H1 (cell line): ENCODE results near the gene TMEM236. TPM values are rescaled to one million over a fixed set of nuclear protein-coding genes. Genes with fewer than 3 reads are reported as not detected.

ENCODE experiments used
- CTCF ChIA-PET: fragments of 300-600 bp; sonication (Branson Sonifier 250); formaldehyde crosslinking; loops from one replicate; lab custom pipeline; 2021; ENCODE audit not compliant: partially characterized antibody; lab: Charles Lee
- POLR2A ChIA-PET: fragments of 300-600 bp; sonication (Branson Sonifier 250); formaldehyde crosslinking; loops from one replicate; lab custom pipeline; 2021; ENCODE audit warnings: inconsistent platforms; ENCODE audit not compliant: partially characterized antibody; lab: Charles Lee
- DNase-seq, 2 experiments: peaks; one replicate each; pipeline versions ENCODE4 v3.0.0 to v3.0.0-alpha.2; 2010 to 2022; ENCODE audit warnings: low spot score in 2 of 2, low read depth in 1 of 2, mixed read lengths in 1 of 2
- FAIRE-seq: peaks from 2 replicates; lab custom pipeline; 2011; peaks lifted over from hg19 to GRCh38; lab: Jason Lieb, UNC
- H2AFZ ChIP-seq: 2 replicates; pipeline ENCODE4 v1.8.1; 2012; ENCODE audit warnings: low read length, inconsistent platforms
- H2AK5ac ChIP-seq: 2 replicates; pipeline ENCODE4 v1.6.1; 2013; ENCODE audit warnings: low read depth, low read length
- H2BK120ac ChIP-seq: replicated peaks from 2 replicates; pipeline ENCODE3; 2013; ENCODE audit warnings: low read depth, low read length, inconsistent platforms
- H2BK12ac ChIP-seq: 2 replicates; pipeline ENCODE4 v1.6.1; 2013; ENCODE audit warnings: low read depth, low read length
- H2BK15ac ChIP-seq: 2 replicates; pipeline ENCODE4 v1.6.1; 2013; ENCODE audit warnings: low read length
- H2BK20ac ChIP-seq: 2 replicates; pipeline ENCODE4 v1.6.1; 2013; ENCODE audit warnings: low read length
- H2BK5ac ChIP-seq: 2 replicates; pipeline ENCODE4 v1.6.1; 2013; ENCODE audit warnings: low read depth, low read length
- H3K14ac ChIP-seq: 2 replicates; pipeline ENCODE4 v1.6.1; 2013; ENCODE audit warnings: inconsistent platforms; ENCODE audit not compliant: insufficient read length
- H3K18ac ChIP-seq: 2 replicates; pipeline ENCODE4 v1.6.1; 2013; ENCODE audit warnings: low read length; ENCODE audit errors: extremely low read depth
- H3K23ac ChIP-seq: 2 replicates; pipeline ENCODE4 v1.6.1; 2013; ENCODE audit warnings: inconsistent platforms; ENCODE audit not compliant: insufficient read length
- H3K23me2 ChIP-seq: 2 replicates; pipeline ENCODE4 v1.6.1; 2013; ENCODE audit warnings: low read depth, low read length
- H3K27ac ChIP-seq: 2 replicates; pipeline ENCODE4 v1.6.1; 2011; ENCODE audit warnings: low read depth, low read length, inconsistent platforms
- H3K27me3 ChIP-seq, 4 experiments: replicated peaks in 1 of 4; 1 replicate in 1 of 4; 2 replicates in 3 of 4; pipeline versions ENCODE4 v1.6.1 to v1.8.1; 2011 to 2013; ENCODE audit warnings: low read length in 3 of 4, mild to moderate bottlenecking in 3 of 4, inconsistent platforms in 2 of 4, mixed read lengths in 2 of 4, moderate library complexity in 1 of 4; ENCODE audit not compliant: control insufficient read depth in 3 of 4, insufficient read depth in 3 of 4; ENCODE audit errors: extremely low read depth in 1 of 4
- H3K36me3 ChIP-seq, 4 experiments: 2 replicates each; pipeline versions ENCODE4 v1.6.1 to v1.8.1; 2011 to 2013; ENCODE audit warnings: mild to moderate bottlenecking in 4 of 4, low read length in 3 of 4, moderate library complexity in 2 of 4, control low read depth in 1 of 4, inconsistent platforms in 1 of 4; ENCODE audit not compliant: insufficient read depth in 4 of 4, control insufficient read depth in 2 of 4
- H3K4ac ChIP-seq: replicated peaks from 2 replicates; pipeline ENCODE3; 2013; ENCODE audit warnings: low read length, low read depth, mixed read lengths, inconsistent platforms; ENCODE audit not compliant: insufficient read length
- H3K4me1 ChIP-seq, 4 experiments: replicated peaks in 1 of 4; 1 replicate in 1 of 4; 2 replicates in 3 of 4; pipeline versions ENCODE4 v1.6.1 to v1.8.1; 2011 to 2013; ENCODE audit warnings: low read length in 3 of 4, inconsistent platforms in 2 of 4, mixed read lengths in 1 of 4; ENCODE audit not compliant: insufficient read depth in 4 of 4, control insufficient read depth in 3 of 4
- H3K4me2 ChIP-seq, 2 experiments: 2 replicates each; pipeline versions ENCODE4 v1.6.1 to v1.8.1; 2011 to 2013; ENCODE audit warnings: low read depth in 2 of 2, low read length in 2 of 2, control low read depth in 1 of 2, inconsistent platforms in 1 of 2, mild to moderate bottlenecking in 1 of 2; ENCODE audit not compliant: insufficient read depth in 1 of 2
- H3K4me3 ChIP-seq, 4 experiments: fragments of 200-600, 300-600 bp in 1 of 4; sonication (generic), shearing (Covaris generic), sonication (Bioruptor Twin) in 1 of 4; 2 replicates each; pipeline versions ENCODE4 v1.5.1 to v1.8.1; 2011 to 2016; ENCODE audit warnings: low read length in 4 of 4, low read depth in 3 of 4, control low read depth in 2 of 4, inconsistent platforms in 2 of 4, mild to moderate bottlenecking in 2 of 4, mixed read lengths in 1 of 4, moderate library complexity in 1 of 4; ENCODE audit not compliant: insufficient read depth in 2 of 4; ENCODE audit errors: extremely low read depth in 1 of 4
- H3K56ac ChIP-seq: replicated peaks from 2 replicates; pipeline ENCODE3; 2013; ENCODE audit warnings: low read depth, mild to moderate bottlenecking, mixed read lengths, low read length, inconsistent platforms; ENCODE audit not compliant: insufficient read length
- H3K79me1 ChIP-seq: 2 replicates; pipeline ENCODE4 v1.6.1; 2013; ENCODE audit warnings: low read depth, low read length, control low read depth
- H3K79me2 ChIP-seq, 2 experiments: 2 replicates each; pipeline versions ENCODE4 v1.6.1 to v1.8.1; 2012 to 2013; ENCODE audit warnings: low read length in 2 of 2, mild to moderate bottlenecking in 2 of 2, inconsistent platforms in 1 of 2; ENCODE audit not compliant: insufficient read depth in 2 of 2, control insufficient read depth in 1 of 2
- H3K9ac ChIP-seq, 4 experiments: replicated peaks in 1 of 4; 1 replicate in 1 of 4; 2 replicates in 3 of 4; pipeline versions ENCODE4 v1.6.1 to v1.8.1; 2011 to 2013; ENCODE audit warnings: low read depth in 3 of 4, low read length in 3 of 4, control low read depth in 2 of 4, mild to moderate bottlenecking in 2 of 4, moderate library complexity in 2 of 4, inconsistent platforms in 1 of 4; ENCODE audit errors: extremely low read depth in 1 of 4
- H3K9me3 ChIP-seq, 2 experiments: 2 replicates each; pipeline versions ENCODE4 v1.6.1 to v1.8.1; 2012 to 2013; ENCODE audit warnings: mild to moderate bottlenecking in 2 of 2, moderate library complexity in 2 of 2, control low read depth in 1 of 2, inconsistent platforms in 1 of 2, low read depth in 1 of 2, low read length in 1 of 2, mixed read lengths in 1 of 2; ENCODE audit not compliant: insufficient read depth in 2 of 2
- H4K20me1 ChIP-seq, 2 experiments: replicated peaks in 1 of 2; 2 replicates each; pipeline versions ENCODE3 to v1.8.1; 2011 to 2013; ENCODE audit warnings: inconsistent platforms in 2 of 2, low read length in 2 of 2, mild to moderate bottlenecking in 1 of 2; ENCODE audit not compliant: insufficient read depth in 2 of 2, control insufficient read depth in 1 of 2
- H4K5ac ChIP-seq: 2 replicates; pipeline ENCODE4 v1.6.1; 2013; ENCODE audit warnings: low read length, low read depth, mixed read lengths, inconsistent platforms; ENCODE audit not compliant: insufficient read length
- H4K8ac ChIP-seq: 2 replicates; pipeline ENCODE4 v1.8.0; 2013; ENCODE audit warnings: mild to moderate bottlenecking, moderate library complexity, low read length, inconsistent platforms; ENCODE audit not compliant: insufficient read depth; ENCODE audit errors: extremely low read depth
- H4K91ac ChIP-seq: replicated peaks from 2 replicates; pipeline ENCODE3; 2013; ENCODE audit warnings: low read length, mixed read lengths, inconsistent platforms; ENCODE audit not compliant: insufficient read length
- BCL11A ChIP-seq, 2 experiments: IDR thresholded peaks; one replicate each; pipeline ENCODE4 v1.6.1; 2011; ENCODE audit warnings: low read depth in 2 of 2, low read length in 2 of 2, mild to moderate bottlenecking in 2 of 2
- CEBPB ChIP-seq: IDR thresholded peaks from 2 replicates; pipeline ENCODE4 v1.6.1; 2012; ENCODE audit warnings: low read depth, low read length
- CHD2 ChIP-seq: IDR thresholded peaks from 2 replicates; pipeline ENCODE4 v1.6.1; 2012; ENCODE audit warnings: low read length, improper control_type of control experiment
- KDM1A ChIP-seq: fragments of 200-600, 300-600 bp; sonication (generic); IDR thresholded peaks from 2 replicates; pipeline ENCODE4 v1.7.1; 2016; ENCODE audit warnings: mild to moderate bottlenecking, low read length, borderline replicate concordance
- NRF1 ChIP-seq: IDR thresholded peaks from 2 replicates; pipeline ENCODE4 v1.6.1; 2011; ENCODE audit warnings: mild to moderate bottlenecking, low read depth, low read length, improper control_type of control experiment
- POLR2A ChIP-seq, 2 experiments: IDR thresholded peaks; 1 replicate in 1 of 2; 2 replicates in 1 of 2; pipeline ENCODE4 v1.6.1; 2011; ENCODE audit warnings: low read depth in 2 of 2, low read length in 2 of 2, mild to moderate bottlenecking in 2 of 2; ENCODE audit errors: control extremely low read depth in 1 of 2
- POLR2AphosphoS5 ChIP-seq: IDR thresholded peaks from 2 replicates; pipeline ENCODE4 v1.6.1; 2011; ENCODE audit warnings: low read depth, low read length
- RFX5 ChIP-seq: IDR thresholded peaks from 2 replicates; pipeline ENCODE4 v1.6.1; 2011; ENCODE audit warnings: low read depth, low read length, improper control_type of control experiment, borderline replicate concordance
- RXRA ChIP-seq: IDR thresholded peaks from 2 replicates; pipeline ENCODE4 v1.6.1; 2011; ENCODE audit warnings: low read depth, mild to moderate bottlenecking, low read length, moderate library complexity; ENCODE audit not compliant: insufficient read depth
- SAP30 ChIP-seq: fragments of 300-600 bp; sonication (generic); IDR thresholded peaks from 2 replicates; pipeline ENCODE4 v1.7.1; 2012; ENCODE audit warnings: low read length, moderate library complexity, mild to moderate bottlenecking, inconsistent platforms; ENCODE audit not compliant: insufficient read depth, insufficient replicate concordance
- SRF ChIP-seq: IDR thresholded peaks from 2 replicates; pipeline ENCODE4 v1.6.1; 2011; ENCODE audit warnings: mild to moderate bottlenecking, low read depth, low read length, moderate library complexity
- SUZ12 ChIP-seq: fragments of 200-600 bp; sonication (generic); IDR thresholded peaks from 2 replicates; pipeline ENCODE4 v1.6.1; 2012; ENCODE audit warnings: mild to moderate bottlenecking, inconsistent platforms, low read length, moderate library complexity, mixed read lengths
- ZNF274 ChIP-seq: IDR thresholded peaks from 2 replicates; pipeline ENCODE4 v1.7.0; 2012; ENCODE audit warnings: low read length, borderline replicate concordance; ENCODE audit errors: extremely low read depth
- WGBS, 2 experiments: shearing (Covaris generic) in 1 of 2; methylation state at CpG; one replicate each; pipeline versions ENCODE4 v1.1.6 to v1.1.7; 2013 to 2015; ENCODE audit warnings: low lambda C conversion rate in 2 of 2, mixed read lengths in 2 of 2, inconsistent platforms in 1 of 2, low coverage in 1 of 2, missing lambda C conversion rate in 1 of 2; ENCODE audit not compliant: insufficient replicate concordance in 2 of 2, insufficient coverage in 1 of 2, insufficient read length in 1 of 2; ENCODE audit errors: extremely low coverage in 1 of 2, missing lambda C conversion rate in 1 of 2; 5-methylcytosine and 5-hydroxymethylcytosine counted together
- polyA plus RNA-seq, 7 experiments: library from polyadenylated mRNA; depleted of rRNA in 3 of 7; stranded (reverse) in 5 of 7; unstranded in 2 of 7; fragments of >200 nt in 5 of 7; fragments of 200-250 nt in 2 of 7; gene quantifications; 1 replicate in 5 of 7; 2 replicates in 1 of 7; 4 replicates in 1 of 7; pipeline versions ENCODE4 v1.2.1 to v1.2.3, GENCODE V29; 2011 to 2013; ENCODE audit warnings: missing spikeins in 2 of 7, mixed read lengths in 2 of 7
- total RNA-seq: library from RNA; stranded (reverse); fragmentation: NEBNext Ultra II Directional; extraction: Animal tissue kit (Norgen Biotek cat#: 25700); gene quantifications from 2 replicates; pipeline ENCODE4 v1.2.1, GENCODE V29; 2021
- TF ChIP-seq, protein P1 (sequence below): IDR thresholded peaks from 2 replicates; pipeline ENCODE4 v1.6.1; 2012; ENCODE audit warnings: inconsistent platforms

Gene TMEM236
- total and polyA plus RNA-seq, 2 of the 8 experiments (the other 6 are each of a cell fraction or from before 2014, with no cell fraction given) = 0.02 to 0.07 TPM

DNA sequence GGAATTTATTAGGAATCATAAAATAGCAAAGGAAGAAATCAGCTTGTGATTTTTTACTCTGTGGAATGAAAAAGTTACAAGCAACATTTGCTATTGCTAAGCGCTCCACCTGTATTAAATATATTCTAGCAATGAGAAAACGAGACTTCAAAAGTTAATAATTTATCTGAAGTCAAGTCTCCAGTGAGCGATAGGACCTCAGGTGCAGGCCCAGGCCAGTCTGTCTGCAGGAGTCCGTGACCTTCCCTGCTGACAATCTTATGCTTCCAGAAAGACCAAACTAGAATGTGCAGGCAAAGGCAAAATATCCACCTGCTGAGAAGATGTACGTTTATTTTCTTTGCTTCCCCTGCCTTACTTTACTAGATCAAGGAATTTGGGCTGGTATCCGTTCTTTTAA is 79.9 kb downstream of the TMEM236 start:
- no peak overlapping the region for H4K8ac ChIP-seq
- no peak overlapping the region for H2BK5ac ChIP-seq
- no peak overlapping the region for H3K4me2 ChIP-seq
- H2AFZ ChIP-seq = no peak overlapping the region
- CTCF ChIA-PET = interaction anchor here (1.3 kb wide), 1 partner anchor 79 kb away, joined by 4 read pairs; no protein-coding TSS in a partner anchor
- no peaks in the 10 kb centered on the region for H4K20me1 ChIP-seq
- no peaks in the 10 kb centered on the region for H3K27me3 ChIP-seq
- no peaks in the 10 kb centered on the region for H3K36me3 ChIP-seq
- no peak for DNase-seq
- no peak overlapping the region for H3K56ac ChIP-seq
- no peak overlapping the region for H3K4me3 ChIP-seq
- no peak overlapping the region for H2BK120ac ChIP-seq
- FAIRE-seq = no peak
- H2AK5ac ChIP-seq = no peak overlapping the region
- no peaks in the 10 kb centered on the region for H3K79me2 ChIP-seq
- POLR2A ChIA-PET = no interaction called here
- no peaks in the 10 kb centered on the region for H3K4me1 ChIP-seq
- no peaks in the 10 kb centered on the region for H3K9me3 ChIP-seq
- H3K18ac ChIP-seq = no peak overlapping the region
- no peak overlapping the region for H3K14ac ChIP-seq
- no peak overlapping the region for H4K5ac ChIP-seq
- no peak overlapping the region for H4K91ac ChIP-seq
- H3K23me2 ChIP-seq = no peaks in the 10 kb centered on the region
- H3K9ac ChIP-seq = no peak overlapping the region
- no peaks in the 10 kb centered on the region for H3K79me1 ChIP-seq
- no peak overlapping the region for H3K4ac ChIP-seq
- H2BK15ac ChIP-seq = no peak overlapping the region
- no peak overlapping the region for H2BK12ac ChIP-seq
- WGBS, 2 experiments = 92% methylated on average over 6 of the region's 6 CpGs; no CpG with 5 or more reads in 1 of the 2 experiments
- no peak overlapping the region for H3K23ac ChIP-seq
- no peak overlapping the region for H2BK20ac ChIP-seq
- no peak overlapping the region for H3K27ac ChIP-seq
- TF ChIP-seq BCL11A (IDR thresholded peaks at IDR 0.05; ENCODE audit: low read depth in 2 of 2, low read length in 2 of 2) = no peak
- TF ChIP-seq RFX5 = no peak
- TF ChIP-seq RXRA = no peak
- TF ChIP-seq POLR2AphosphoS5 = no peak
- TF ChIP-seq, protein P1, sequence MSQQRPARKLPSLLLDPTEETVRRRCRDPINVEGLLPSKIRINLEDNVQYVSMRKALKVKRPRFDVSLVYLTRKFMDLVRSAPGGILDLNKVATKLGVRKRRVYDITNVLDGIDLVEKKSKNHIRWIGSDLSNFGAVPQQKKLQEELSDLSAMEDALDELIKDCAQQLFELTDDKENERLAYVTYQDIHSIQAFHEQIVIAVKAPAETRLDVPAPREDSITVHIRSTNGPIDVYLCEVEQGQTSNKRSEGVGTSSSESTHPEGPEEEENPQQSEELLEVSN = no peak
- TF ChIP-seq CEBPB = no peak
- no peak for TF ChIP-seq SUZ12
- no peak for TF ChIP-seq NRF1
- TF ChIP-seq ZNF274 = no peak
- TF ChIP-seq POLR2A (IDR thresholded peaks at IDR 0.05; ENCODE audit: control extremely low read depth in 1 of 2, low read depth in 2 of 2, low read length in 2 of 2) = no peak
- TF ChIP-seq CHD2 = no peak
- no peak for TF ChIP-seq KDM1A
- no peak for TF ChIP-seq SAP30
- no peak for TF ChIP-seq SRF
